Endodermal cell (in vitro differentiated cells): ENCODE data around the gene PDE6G. TPM values are rescaled to one million over a fixed set of nuclear protein-coding genes. Genes with fewer than 3 reads are reported as not detected.

ENCODE experiments used
- DNase-seq: peaks from one replicate; pipeline ENCODE4 v3.0.0-alpha.2; 2017
- H3K27ac ChIP-seq: 2 replicates; pipeline ENCODE4 v1.5.1; 2013; ENCODE audit warnings: mild to moderate bottlenecking, low read depth, low read length, moderate library complexity
- H3K27me3 ChIP-seq: 2 replicates; pipeline ENCODE4 v1.6.1; 2013; ENCODE audit warnings: mild to moderate bottlenecking, low read length, moderate library complexity; ENCODE audit not compliant: insufficient read depth, control insufficient read depth, poor library complexity, severe bottlenecking
- H3K36me3 ChIP-seq: 2 replicates; pipeline ENCODE4 v1.7.0; 2013; ENCODE audit warnings: mild to moderate bottlenecking, low read length, moderate library complexity; ENCODE audit not compliant: control insufficient read depth, insufficient read depth
- H3K4me1 ChIP-seq: one replicate; pipeline ENCODE4 v1.7.0; 2013; ENCODE audit warnings: low read length; ENCODE audit not compliant: control insufficient read depth, insufficient read depth
- H3K4me3 ChIP-seq: 2 replicates; pipeline ENCODE4 v1.5.1; 2013; ENCODE audit warnings: mild to moderate bottlenecking, low read length, moderate library complexity
- H3K9ac ChIP-seq: 2 replicates; pipeline ENCODE4 v1.6.1; 2013; ENCODE audit warnings: mild to moderate bottlenecking, low read length, moderate library complexity; ENCODE audit not compliant: poor library complexity, severe bottlenecking; ENCODE audit errors: extremely low read depth
- H3K9me3 ChIP-seq: 2 replicates; pipeline ENCODE4 v1.6.1; 2013; ENCODE audit warnings: mild to moderate bottlenecking, low read length, moderate library complexity; ENCODE audit not compliant: control insufficient read depth
- H3K27ac Mint-ChIP-seq: 2 replicates; pipeline ENCODE4 v1.8.0; 2020; ENCODE audit warnings: mixed read lengths
- H3K27me3 Mint-ChIP-seq: 2 replicates; pipeline ENCODE4 v1.8.0; 2021; ENCODE audit warnings: mild to moderate bottlenecking, mixed read lengths; ENCODE audit not compliant: insufficient read depth
- H3K36me3 Mint-ChIP-seq: 2 replicates; pipeline ENCODE4 v1.8.0; 2020; ENCODE audit warnings: low read depth, mixed read lengths
- H3K4me1 Mint-ChIP-seq: 2 replicates; pipeline ENCODE4 v1.8.0; 2020; ENCODE audit warnings: mixed read lengths
- H3K4me3 Mint-ChIP-seq: 2 replicates; pipeline ENCODE4 v1.8.0; 2020; ENCODE audit warnings: mild to moderate bottlenecking, moderate library complexity, mixed read lengths
- H3K9me3 Mint-ChIP-seq: 2 replicates; pipeline ENCODE4 v1.8.0; 2020; ENCODE audit warnings: mild to moderate bottlenecking, mixed read lengths
- WGBS, 2 experiments: methylation state at CpG; one replicate each; pipeline versions ENCODE4 v1.1.5 to v1.1.7; 2013; ENCODE audit warnings: missing lambda C conversion rate in 2 of 2, mixed read lengths in 1 of 2; ENCODE audit not compliant: insufficient coverage in 1 of 2, insufficient read length in 1 of 2; 5-methylcytosine and 5-hydroxymethylcytosine counted together
- total RNA-seq, 2 donors: library from RNA; stranded (reverse); fragmentation: NEBNext Ultra II Directional in 1 of 2; extraction: Animal tissue kit (Norgen Biotek cat#: 25700) in 1 of 2; gene quantifications; 2 replicates in 1 of 2; 3 replicates in 1 of 2; pipeline ENCODE4 v1.2.1, GENCODE V29; 2021
- TF ChIP-seq, protein P1 (sequence below): fragments of 200-600 bp; sonication (generic); conservative IDR thresholded peaks from 2 replicates; pipeline ENCODE4 v1.5.0; 2021; ENCODE audit warnings: antibody characterized with exemption, mild to moderate bottlenecking

PDE6G gene
- total RNA-seq, 2 donors from 2014 or later = 3.2 to 4.3 TPM

DNA sequence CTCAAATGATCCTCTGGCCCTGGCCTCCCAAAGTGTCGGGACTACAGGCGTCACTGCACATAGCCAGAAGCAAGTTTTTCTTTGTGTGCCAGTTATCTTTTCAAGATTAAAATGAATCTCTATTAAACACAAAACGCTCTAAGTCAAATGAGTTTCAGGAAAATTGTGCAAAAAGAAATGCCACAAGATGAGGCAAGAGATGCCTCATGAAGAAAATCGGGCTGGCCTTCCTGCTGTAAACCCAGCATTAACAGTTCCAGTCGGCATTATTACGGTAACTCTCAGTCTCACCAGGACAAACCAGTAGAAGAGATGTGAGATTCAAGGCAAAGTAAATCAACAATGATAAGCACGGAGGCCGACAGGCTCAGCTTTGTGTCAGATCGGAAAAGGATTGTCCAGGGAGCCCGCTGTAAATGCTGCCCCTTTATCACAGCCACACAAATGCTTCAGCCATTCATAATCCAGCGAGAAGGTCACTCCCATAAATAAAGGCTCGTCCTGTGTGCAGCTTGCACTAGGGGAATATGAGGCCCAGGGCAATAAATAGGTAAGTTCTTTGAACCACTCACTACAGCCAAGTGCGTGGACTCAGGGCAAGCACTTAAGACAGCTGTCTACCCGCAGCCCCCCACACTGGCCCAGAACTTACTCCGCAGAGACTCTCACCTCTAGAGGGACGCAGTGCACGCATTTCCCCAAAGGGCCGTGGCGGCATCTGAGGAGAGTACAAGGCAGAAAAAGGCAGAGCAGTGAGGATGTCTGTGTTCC lies 46.6 kb downstream of the PDE6G start:
- Mint-ChIP-seq H3K4me3 (no peak overlapping the region), H3K27me3 (no peaks in the 10 kb centered on the region), H3K4me1 (no peaks in the 10 kb centered on the region), H3K27ac (no peak overlapping the region), H3K9me3 (no peaks in the 10 kb centered on the region), H3K36me3 (peaks cover 78% of the 10 kb centered on the region)
- Histone ChIP-seq H3K9ac (no peak overlapping the region), H3K27me3 (no peaks in the 10 kb centered on the region), H3K27ac (no peak overlapping the region), H3K9me3 (no peaks in the 10 kb centered on the region), H3K4me3 (no peak overlapping the region), H3K4me1 (no peaks in the 10 kb centered on the region), H3K36me3 (peaks cover 86% of the 10 kb centered on the region)
- WGBS, 2 experiments = 96 to 99% methylated on average over 15 to 19 of the region's 19 CpGs
- TF ChIP-seq, protein P1, sequence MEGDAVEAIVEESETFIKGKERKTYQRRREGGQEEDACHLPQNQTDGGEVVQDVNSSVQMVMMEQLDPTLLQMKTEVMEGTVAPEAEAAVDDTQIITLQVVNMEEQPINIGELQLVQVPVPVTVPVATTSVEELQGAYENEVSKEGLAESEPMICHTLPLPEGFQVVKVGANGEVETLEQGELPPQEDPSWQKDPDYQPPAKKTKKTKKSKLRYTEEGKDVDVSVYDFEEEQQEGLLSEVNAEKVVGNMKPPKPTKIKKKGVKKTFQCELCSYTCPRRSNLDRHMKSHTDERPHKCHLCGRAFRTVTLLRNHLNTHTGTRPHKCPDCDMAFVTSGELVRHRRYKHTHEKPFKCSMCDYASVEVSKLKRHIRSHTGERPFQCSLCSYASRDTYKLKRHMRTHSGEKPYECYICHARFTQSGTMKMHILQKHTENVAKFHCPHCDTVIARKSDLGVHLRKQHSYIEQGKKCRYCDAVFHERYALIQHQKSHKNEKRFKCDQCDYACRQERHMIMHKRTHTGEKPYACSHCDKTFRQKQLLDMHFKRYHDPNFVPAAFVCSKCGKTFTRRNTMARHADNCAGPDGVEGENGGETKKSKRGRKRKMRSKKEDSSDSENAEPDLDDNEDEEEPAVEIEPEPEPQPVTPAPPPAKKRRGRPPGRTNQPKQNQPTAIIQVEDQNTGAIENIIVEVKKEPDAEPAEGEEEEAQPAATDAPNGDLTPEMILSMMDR = no peak
- DNase-seq = peak; percentile 65

DNA sequence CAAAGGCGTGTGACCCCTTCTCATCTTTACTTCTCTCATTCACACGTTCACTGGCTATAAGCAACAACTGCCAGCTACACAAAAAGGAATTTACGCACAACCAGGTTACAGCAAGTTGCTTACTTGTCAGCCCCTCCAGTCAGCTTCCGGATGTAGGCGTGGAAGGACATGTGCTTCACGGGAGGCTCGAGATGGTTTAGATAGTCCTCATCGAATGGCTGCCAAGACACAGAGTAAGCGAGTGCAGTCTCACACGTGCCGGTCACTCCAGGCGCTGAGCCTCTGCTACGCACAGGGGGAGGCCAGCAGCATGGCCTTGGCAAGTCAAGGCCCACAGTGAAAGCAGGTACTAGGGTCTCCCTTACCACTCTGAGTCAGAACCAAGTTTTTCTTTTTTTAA lies 47.7 kb downstream of the PDE6G start:
- no peaks in the 10 kb centered on the region for H3K27me3 Mint-ChIP-seq

DNA sequence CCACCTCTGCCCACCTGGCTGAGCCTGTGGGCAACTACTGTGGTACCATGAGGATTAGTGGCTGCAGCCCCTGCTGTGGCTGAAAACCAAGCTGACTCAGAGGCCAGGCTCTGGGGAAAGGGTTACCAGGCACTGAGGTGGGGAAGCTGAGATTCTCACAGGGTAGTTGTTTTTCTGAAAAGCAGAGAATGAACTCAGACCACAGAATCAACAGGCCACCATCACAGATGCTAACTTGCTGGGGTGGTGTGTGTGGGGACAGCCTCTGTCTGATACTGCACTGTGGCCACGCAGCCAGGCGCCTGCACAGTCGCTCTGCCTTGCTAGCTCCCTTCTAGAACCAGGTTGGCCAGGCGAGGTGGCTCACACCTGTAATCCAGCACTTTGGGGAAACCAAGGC lies 48.3 kb downstream of the PDE6G start:
- DNase-seq = no peak
- H3K9me3 ChIP-seq = no peaks in the 10 kb centered on the region
- no peaks in the 10 kb centered on the region for H3K27me3 Mint-ChIP-seq
- H3K4me3 ChIP-seq = no peak overlapping the region
- TF ChIP-seq, protein P1 = no peak
- H3K27me3 ChIP-seq = no peaks in the 10 kb centered on the region
- no peak overlapping the region for H3K9ac ChIP-seq
- H3K4me3 Mint-ChIP-seq = no peak overlapping the region
- no peak overlapping the region for H3K27ac Mint-ChIP-seq
- H3K4me1 ChIP-seq = no peaks in the 10 kb centered on the region
- H3K27ac ChIP-seq = no peak overlapping the region
- no peaks in the 10 kb centered on the region for H3K9me3 Mint-ChIP-seq
- peaks cover 88% of the 10 kb centered on the region for H3K36me3 ChIP-seq
- H3K36me3 Mint-ChIP-seq = peaks cover 78% of the 10 kb centered on the region
- 88 to 97% methylated on average over 4 of the region's 4 CpGs for WGBS, 2 experiments
- H3K4me1 Mint-ChIP-seq = no peaks in the 10 kb centered on the region

More for the DNA sequence above, 47.7 kb downstream of the PDE6G start:
- Histone ChIP-seq H3K4me3 (no peak overlapping the region), H3K36me3 (peaks cover 88% of the 10 kb centered on the region), H3K27ac (no peak overlapping the region), H3K9ac (no peak overlapping the region), H3K4me1 (no peaks in the 10 kb centered on the region), H3K9me3 (no peaks in the 10 kb centered on the region), H3K27me3 (no peaks in the 10 kb centered on the region)
- H3K4me1 Mint-ChIP-seq = no peaks in the 10 kb centered on the region
- peaks cover 80% of the 10 kb centered on the region for H3K36me3 Mint-ChIP-seq
- no peak for DNase-seq
- no peak overlapping the region for H3K4me3 Mint-ChIP-seq
- no peaks in the 10 kb centered on the region for H3K9me3 Mint-ChIP-seq
- TF ChIP-seq, protein P1 = no peak
- WGBS, 2 experiments = 96% methylated on average over 13 of the region's 13 CpGs
- H3K27ac Mint-ChIP-seq = no peak overlapping the region
